ENCODE data around the gene DYNC1I2. TPM values are rescaled to one million over a fixed set of nuclear protein-coding genes. Genes with fewer than 3 reads are reported as not detected.
A peak's percentile ranks its signal among the peaks of the same experiment; 100 is the strongest.

The DYNC1I2 gene
- total and polyA plus RNA-seq, 2 experiments from 2014 or later = 62.2 to 82.4 TPM

- TF ChIP-seq, protein P1, sequence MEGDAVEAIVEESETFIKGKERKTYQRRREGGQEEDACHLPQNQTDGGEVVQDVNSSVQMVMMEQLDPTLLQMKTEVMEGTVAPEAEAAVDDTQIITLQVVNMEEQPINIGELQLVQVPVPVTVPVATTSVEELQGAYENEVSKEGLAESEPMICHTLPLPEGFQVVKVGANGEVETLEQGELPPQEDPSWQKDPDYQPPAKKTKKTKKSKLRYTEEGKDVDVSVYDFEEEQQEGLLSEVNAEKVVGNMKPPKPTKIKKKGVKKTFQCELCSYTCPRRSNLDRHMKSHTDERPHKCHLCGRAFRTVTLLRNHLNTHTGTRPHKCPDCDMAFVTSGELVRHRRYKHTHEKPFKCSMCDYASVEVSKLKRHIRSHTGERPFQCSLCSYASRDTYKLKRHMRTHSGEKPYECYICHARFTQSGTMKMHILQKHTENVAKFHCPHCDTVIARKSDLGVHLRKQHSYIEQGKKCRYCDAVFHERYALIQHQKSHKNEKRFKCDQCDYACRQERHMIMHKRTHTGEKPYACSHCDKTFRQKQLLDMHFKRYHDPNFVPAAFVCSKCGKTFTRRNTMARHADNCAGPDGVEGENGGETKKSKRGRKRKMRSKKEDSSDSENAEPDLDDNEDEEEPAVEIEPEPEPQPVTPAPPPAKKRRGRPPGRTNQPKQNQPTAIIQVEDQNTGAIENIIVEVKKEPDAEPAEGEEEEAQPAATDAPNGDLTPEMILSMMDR (IDR thresholded peaks at IDR 0.05; ENCODE audit: low read depth, low read length) = no peak
- Histone ChIP-seq H3K4me3 (no peak overlapping the region), H3K9me3 (ENCODE audit: low read depth) (no peaks in the 10 kb centered on the region), H3K36me3 (no peaks in the 10 kb centered on the region), H3K4me1 (ENCODE audit: low read depth) (no peaks in the 10 kb centered on the region), H3K27ac (no peak overlapping the region), H3K27me3 (no peaks in the 10 kb centered on the region)
- DNase-seq (ENCODE audit: low read depth in 1 of 2, low spot score in 1 of 2) = no peak
Observed at GRCh38 chr2:171675810-171676345, 11.4 kb upstream of the DYNC1I2 start.

GRCh38 chr2:171678619-171679018 is 8.7 kb upstream of the DYNC1I2 start:
- Histone ChIP-seq H3K27me3 (no peaks in the 10 kb centered on the region), H3K4me1 (ENCODE audit: low read depth) (no peaks in the 10 kb centered on the region), H3K9me3 (ENCODE audit: low read depth) (no peaks in the 10 kb centered on the region), H3K4me3 (no peak overlapping the region), H3K36me3 (no peaks in the 10 kb centered on the region), H3K27ac (no peak overlapping the region)
- no peak for DNase-seq (ENCODE audit: low read depth in 1 of 2, low spot score in 1 of 2)
- TF ChIP-seq, protein P1 (IDR thresholded peaks at IDR 0.05; ENCODE audit: low read depth, low read length) = no peak

DNA sequence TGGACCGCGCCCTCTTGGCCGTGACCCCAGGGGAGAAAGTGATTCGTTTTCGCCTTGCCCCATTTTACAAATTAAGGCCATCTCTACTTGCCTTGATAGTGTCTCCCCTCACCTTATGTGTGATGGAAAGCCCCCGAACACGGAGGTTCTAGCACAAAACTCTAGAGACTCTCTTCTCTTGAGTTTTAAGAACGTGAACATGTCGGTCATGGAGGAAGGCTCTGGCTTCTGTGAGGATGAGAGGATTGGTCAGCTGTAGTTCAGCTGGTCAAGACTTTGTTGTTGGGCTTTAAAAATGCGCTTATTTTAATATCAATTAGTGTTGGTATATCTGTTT is 828 bp downstream of the DYNC1I2 start:
- Histone ChIP-seq H3K36me3 (peaks cover 23% of the 10 kb centered on the region), H3K4me1 (ENCODE audit: low read depth) (peaks cover 5% of the 10 kb centered on the region), H3K9me3 (ENCODE audit: low read depth) (no peaks in the 10 kb centered on the region), H3K4me3 (peak overlapping the region; percentile 94), H3K27ac (peak overlapping the region; percentile 79), H3K27me3 (no peaks in the 10 kb centered on the region)
- TF ChIP-seq, protein P1 (IDR thresholded peaks at IDR 0.05; ENCODE audit: low read depth, low read length) = no peak
- peak; percentile 27 to 33 for DNase-seq (ENCODE audit: low read depth in 1 of 2, low spot score in 1 of 2)

- no peaks in the 10 kb centered on the region for H3K9me3 ChIP-seq (ENCODE audit: low read depth)
- H3K27ac ChIP-seq = no peak overlapping the region
- DNase-seq (ENCODE audit: low read depth in 1 of 2, low spot score in 1 of 2) = no peak
- H3K27me3 ChIP-seq = no peaks in the 10 kb centered on the region
- H3K36me3 ChIP-seq = peaks cover 42% of the 10 kb centered on the region
- TF ChIP-seq, protein P1 (IDR thresholded peaks at IDR 0.05; ENCODE audit: low read depth, low read length) = no peak
- H3K4me1 ChIP-seq (ENCODE audit: low read depth) = peaks cover 5% of the 10 kb centered on the region
- H3K4me3 ChIP-seq = no peak overlapping the region
Observed at GRCh38 chr2:171692331-171692730, 5.1 kb downstream of the DYNC1I2 start.

DNA sequence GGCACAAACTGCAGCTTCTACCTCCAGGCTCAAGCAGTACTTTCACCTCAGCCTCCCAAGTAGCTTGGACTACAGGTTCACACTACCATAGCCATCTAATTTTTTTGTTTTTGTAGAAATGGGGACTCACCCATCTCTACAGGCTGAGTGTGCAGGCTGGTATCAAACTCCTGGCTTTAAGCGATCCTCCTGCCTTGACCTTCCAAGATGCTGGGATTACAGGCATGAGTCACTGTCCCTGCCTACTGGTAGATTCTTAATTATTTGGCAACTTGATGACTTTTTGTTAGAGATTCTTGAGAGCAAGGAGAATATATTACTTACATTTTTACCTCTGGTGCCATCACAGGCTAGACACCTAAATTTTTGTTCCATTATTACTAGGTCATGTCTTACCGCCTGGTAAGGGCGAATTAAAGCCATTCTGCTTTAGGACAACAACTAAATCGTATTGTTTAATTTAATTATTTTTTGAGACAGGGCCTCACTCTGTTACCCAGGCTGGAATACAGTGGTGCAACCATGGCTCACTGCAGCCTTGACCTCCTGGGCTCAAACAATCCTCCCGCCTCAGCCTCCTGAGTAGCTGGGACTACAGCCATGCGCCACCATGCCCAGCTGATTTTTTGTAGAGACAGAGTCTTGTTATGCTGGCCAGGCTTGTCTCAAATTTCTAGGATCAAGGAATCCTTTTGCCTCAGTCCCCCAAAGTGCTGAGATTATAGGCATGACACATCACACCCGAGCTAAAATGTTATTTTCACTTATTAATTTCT is 15.7 kb downstream of the DYNC1I2 start:
- peaks cover 7% of the 10 kb centered on the region for H3K36me3 ChIP-seq
- peaks cover 14% of the 10 kb centered on the region for H3K4me1 ChIP-seq (ENCODE audit: low read depth)
- DNase-seq (ENCODE audit: low read depth in 1 of 2, low spot score in 1 of 2) = peak in 1 of 2 donors; percentile 19
- H3K4me3 ChIP-seq = no peak overlapping the region
- H3K27ac ChIP-seq = peak overlapping the region; percentile 52
- TF ChIP-seq, protein P1 (IDR thresholded peaks at IDR 0.05; ENCODE audit: low read depth, low read length) = no peak
- H3K27me3 ChIP-seq = no peaks in the 10 kb centered on the region
- H3K9me3 ChIP-seq (ENCODE audit: low read depth) = no peaks in the 10 kb centered on the region
